Measurements from ENCODE around the gene DCDC2B.

The DCDC2B gene

DNA sequence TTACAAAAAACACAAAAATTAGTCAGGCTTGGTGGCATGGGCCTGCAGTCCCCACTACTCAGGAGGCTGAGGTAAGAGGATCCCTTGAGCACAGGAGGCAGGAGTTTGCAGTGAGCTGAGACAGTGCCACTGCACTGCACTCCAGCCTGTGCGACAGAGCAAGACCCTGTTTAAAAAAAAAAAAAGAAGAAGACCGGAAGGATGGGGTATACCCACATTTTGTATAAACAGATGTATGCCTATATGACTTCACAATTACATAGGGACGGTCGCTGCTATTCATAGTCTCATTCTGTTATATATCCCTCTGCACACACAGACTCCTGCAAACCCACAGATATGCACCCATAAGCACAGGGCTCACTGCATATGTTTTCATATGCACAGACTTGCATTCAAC is 54.9 kb downstream of the DCDC2B start:
- no peak for DNase-seq
